Measurements from ENCODE around the gene HSF2BP. TPM values are rescaled to one million over a fixed set of nuclear protein-coding genes. Genes with fewer than 3 reads are reported as not detected.
A peak's percentile ranks its signal among the peaks of the same experiment; 100 is the strongest.
"Not testable (repeated sequence)": the region's sequence is repeated elsewhere in the genome, so short reads cannot be mapped to it uniquely, and the experiment has no call there.

Gene HSF2BP
- total RNA-seq, 2 experiments from 2014 or later: 1.5 TPM

- CTCF ChIA-PET: no interaction called here
- no peak for TF ChIP-seq CTCF (IDR thresholded peaks at IDR 0.05)
- Mint-ChIP-seq H3K4me3 (no peak overlapping the region), H3K36me3 (ENCODE audit: low read depth) (no peaks in the 10 kb centered on the region), H3K27me3 (peaks cover 2% of the 10 kb centered on the region), H3K9me3 (no peaks in the 10 kb centered on the region), H3K27ac (no peak overlapping the region), H3K4me1 (ENCODE audit: low read depth) (no peaks in the 10 kb centered on the region)
- POLR2A ChIA-PET: no interaction called here
- ATAC-seq (no peak), DNase-seq (no peak)
- intact Hi-C loops (cut with micrococcal nuclease): no loop called here
Observed at GRCh38 chr21:43652616-43653015, 6.7 kb downstream of the HSF2BP start.

- H3K27me3 Mint-ChIP-seq; H3K9me3 Mint-ChIP-seq; DNase-seq; intact Hi-C loops (cut with micrococcal nuclease); H3K4me3 Mint-ChIP-seq; H3K27ac Mint-ChIP-seq; H3K4me1 Mint-ChIP-seq (ENCODE audit: low read depth); CTCF ChIA-PET; POLR2A ChIA-PET; H3K36me3 Mint-ChIP-seq (ENCODE audit: low read depth); ATAC-seq: not testable (repeated sequence)
Observed at GRCh38 chr21:43651926-43652325, 7.4 kb downstream of the HSF2BP start.

DNA sequence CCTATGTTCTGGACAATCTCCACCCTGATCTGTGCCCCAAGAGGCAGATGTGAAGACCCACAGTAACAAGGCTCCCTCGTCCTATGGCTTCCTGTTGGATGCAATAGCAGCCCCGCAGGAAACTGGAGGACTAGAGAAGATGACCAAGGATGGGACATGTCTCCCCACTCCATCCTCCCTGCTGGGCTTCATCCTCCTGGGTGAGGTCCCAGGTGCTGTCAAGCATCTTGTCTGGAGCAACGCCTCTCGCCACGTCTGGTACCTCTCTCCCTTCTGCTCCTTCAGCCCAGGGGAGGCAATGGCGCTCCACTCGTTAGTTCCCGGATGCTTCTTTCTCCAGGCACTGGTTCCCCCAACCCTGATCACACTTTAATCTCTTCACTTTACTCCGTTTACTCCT, 11.1 kb downstream of the HSF2BP start:
- Mint-ChIP-seq H3K4me1 (ENCODE audit: low read depth) (peaks cover 17% of the 10 kb centered on the region), H3K4me3 (no peak overlapping the region), H3K27me3 (peaks cover 7% of the 10 kb centered on the region), H3K9me3 (no peaks in the 10 kb centered on the region), H3K36me3 (ENCODE audit: low read depth) (no peaks in the 10 kb centered on the region), H3K27ac (no peak overlapping the region)
- CTCF ChIA-PET: interaction anchor here (0.9 to 2.1 kb wide), 2 partner anchors 10 to 12 kb away, joined by 3 to 6 read pairs; no protein-coding TSS in a partner anchor
- no peak for DNase-seq
- no peak for TF ChIP-seq CTCF (IDR thresholded peaks at IDR 0.05)
- POLR2A ChIA-PET: interaction anchor here (1.5 kb wide), 1 partner anchor 12 kb away, joined by 3 read pairs; the partner anchor contains the start of genes HSF2BP and RRP1B
- intact Hi-C loops (cut with micrococcal nuclease): no loop called here
- ATAC-seq: no peak

DNA sequence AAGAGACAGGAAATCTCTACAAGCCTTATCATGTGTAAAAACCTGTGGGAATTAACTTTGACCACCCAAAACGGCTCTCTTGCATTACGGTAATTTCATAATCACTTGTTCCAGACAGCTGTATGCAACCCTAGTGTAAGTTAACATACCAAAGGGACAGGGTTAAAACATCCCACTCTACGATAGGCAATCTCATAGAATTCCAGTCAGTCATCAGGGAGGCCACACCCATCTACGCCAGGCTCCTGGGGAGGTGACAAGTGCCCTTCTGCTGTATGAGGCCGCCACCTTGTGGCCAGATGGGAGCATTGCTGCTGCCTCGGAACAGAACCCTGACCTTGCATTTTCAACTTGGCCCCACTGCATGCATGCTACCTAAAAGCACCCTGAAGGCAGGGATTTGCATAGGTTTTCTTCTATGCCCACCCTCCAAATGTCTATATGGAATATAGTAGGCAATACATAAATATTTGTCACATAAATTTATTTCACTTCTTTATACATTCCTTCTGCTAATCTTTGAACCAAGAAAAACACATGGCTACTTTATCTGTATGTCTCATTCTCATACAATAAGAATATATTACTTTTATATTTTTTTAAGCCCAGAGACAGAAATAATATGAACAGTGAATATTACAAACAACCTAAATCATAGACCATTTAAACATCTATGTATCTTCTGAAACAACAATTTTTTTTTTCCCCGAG, 12.6 kb downstream of the HSF2BP start:
- Mint-ChIP-seq H3K4me1 (ENCODE audit: low read depth) (peaks cover 17% of the 10 kb centered on the region), H3K36me3 (ENCODE audit: low read depth) (no peaks in the 10 kb centered on the region), H3K27ac (no peak overlapping the region), H3K9me3 (no peaks in the 10 kb centered on the region), H3K4me3 (no peak overlapping the region), H3K27me3 (peaks cover 7% of the 10 kb centered on the region)
- intact Hi-C loops (cut with micrococcal nuclease): no loop called here
- CTCF ChIA-PET: interaction anchor here (0.8 to 2.1 kb wide), 10 partner anchors 8 to 794 kb away, joined by 3 to 12 read pairs (median 5); no protein-coding TSS in a partner anchor
- DNase-seq: peak; percentile 88
- TF ChIP-seq CTCF (IDR thresholded peaks at IDR 0.05): peak; percentile 99
- peak; percentile 100 for ATAC-seq
- POLR2A ChIA-PET: interaction anchor here (1.5 kb wide), 1 partner anchor 13 kb away, joined by 3 read pairs; the partner anchor contains the start of genes HSF2BP and RRP1B

DNA sequence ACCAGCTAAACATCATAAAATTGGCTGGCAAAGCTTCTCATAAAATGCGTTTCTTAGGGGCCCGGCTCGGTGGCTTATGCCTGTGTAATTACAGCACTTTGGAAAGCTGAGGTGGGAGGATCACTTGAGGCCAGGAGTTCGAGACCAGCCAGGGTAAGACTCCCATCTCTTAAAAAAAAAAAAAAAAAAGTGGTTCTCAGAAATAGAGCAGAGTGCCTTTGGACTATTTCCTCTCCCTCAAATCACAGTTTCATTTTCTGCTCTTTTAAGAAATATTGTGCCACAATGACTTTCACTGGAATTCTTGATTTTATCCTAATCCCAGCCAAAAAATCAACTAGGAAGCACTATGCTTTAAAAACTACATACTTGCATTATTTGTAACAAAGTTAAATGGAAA, 13.3 kb downstream of the HSF2BP start:
- peak overlapping the region; percentile 7 for H3K4me3 Mint-ChIP-seq
- ChIA-PET POLR2A (no interaction called here), CTCF (interaction anchor here (0.7 to 2.1 kb wide), 11 partner anchors 8 to 376 kb away, joined by 3 to 12 read pairs (median 5); partner anchors contain the start of genes HSF2BP and RRP1B)
- intact Hi-C loops (cut with micrococcal nuclease): no loop called here
- H3K4me1 Mint-ChIP-seq (ENCODE audit: low read depth): peaks cover 17% of the 10 kb centered on the region
- no peaks in the 10 kb centered on the region for H3K36me3 Mint-ChIP-seq (ENCODE audit: low read depth)
- no peak for DNase-seq
- H3K27me3 Mint-ChIP-seq: peaks cover 7% of the 10 kb centered on the region
- no peak for TF ChIP-seq CTCF (IDR thresholded peaks at IDR 0.05)
- ATAC-seq: no peak
- no peak overlapping the region for H3K27ac Mint-ChIP-seq
- no peaks in the 10 kb centered on the region for H3K9me3 Mint-ChIP-seq

Measured in activated CD8-positive, alpha-beta T cell treated with anti-CD3 and anti-CD28 coated beads for 36 hours (primary cell).